PFSK-1 (cell line): ENCODE data around the gene CROT.

ENCODE experiments used
- POLR2AphosphoS5 ChIP-seq: IDR thresholded peaks from 2 replicates; pipeline ENCODE4 v1.6.1; 2012; ENCODE audit warnings: low read depth, mild to moderate bottlenecking, control low read depth, low read length, moderate library complexity
- TAF1 ChIP-seq: IDR thresholded peaks from 2 replicates; pipeline ENCODE4 v1.6.1; 2012; ENCODE audit warnings: low read length, control low read depth, borderline replicate concordance; ENCODE audit not compliant: insufficient read depth

- TF ChIP-seq POLR2AphosphoS5 (no peak), TAF1 (no peak)
These were observed 17.9 kb downstream of the CROT start for GRCh38 chr7:87363342-87363741.
